ENCODE measurements around the gene DEPP1.

DEPP1 gene

DNA sequence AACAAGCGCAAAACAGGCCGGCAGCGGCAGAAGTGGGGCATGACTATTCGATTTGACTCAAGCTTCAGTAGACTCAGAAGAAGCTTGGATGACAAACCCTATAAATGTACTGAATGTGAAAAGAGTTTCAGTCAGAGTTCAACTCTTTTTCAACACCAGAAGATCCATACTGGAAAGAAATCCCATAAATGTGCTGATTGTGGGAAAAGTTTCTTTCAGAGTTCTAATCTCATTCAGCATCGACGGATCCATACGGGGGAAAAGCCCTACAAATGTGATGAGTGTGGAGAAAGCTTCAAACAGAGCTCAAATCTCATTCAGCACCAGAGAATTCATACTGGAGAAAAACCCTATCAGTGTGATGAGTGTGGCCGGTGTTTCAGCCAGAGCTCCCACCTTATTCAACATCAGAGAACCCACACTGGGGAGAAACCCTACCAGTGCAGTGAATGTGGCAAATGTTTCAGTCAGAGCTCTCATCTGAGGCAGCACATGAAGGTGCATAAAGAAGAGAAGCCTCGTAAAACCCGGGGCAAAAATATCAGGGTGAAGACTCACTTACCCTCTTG is 24.9 kb upstream of the DEPP1 start:
- TF ChIP-seq TCF12 (IDR thresholded peaks at IDR 0.05; ENCODE audit: low read depth) = no peak
- no peak for TF ChIP-seq USF1 (IDR thresholded peaks at IDR 0.05)
- TF ChIP-seq, protein P1, sequence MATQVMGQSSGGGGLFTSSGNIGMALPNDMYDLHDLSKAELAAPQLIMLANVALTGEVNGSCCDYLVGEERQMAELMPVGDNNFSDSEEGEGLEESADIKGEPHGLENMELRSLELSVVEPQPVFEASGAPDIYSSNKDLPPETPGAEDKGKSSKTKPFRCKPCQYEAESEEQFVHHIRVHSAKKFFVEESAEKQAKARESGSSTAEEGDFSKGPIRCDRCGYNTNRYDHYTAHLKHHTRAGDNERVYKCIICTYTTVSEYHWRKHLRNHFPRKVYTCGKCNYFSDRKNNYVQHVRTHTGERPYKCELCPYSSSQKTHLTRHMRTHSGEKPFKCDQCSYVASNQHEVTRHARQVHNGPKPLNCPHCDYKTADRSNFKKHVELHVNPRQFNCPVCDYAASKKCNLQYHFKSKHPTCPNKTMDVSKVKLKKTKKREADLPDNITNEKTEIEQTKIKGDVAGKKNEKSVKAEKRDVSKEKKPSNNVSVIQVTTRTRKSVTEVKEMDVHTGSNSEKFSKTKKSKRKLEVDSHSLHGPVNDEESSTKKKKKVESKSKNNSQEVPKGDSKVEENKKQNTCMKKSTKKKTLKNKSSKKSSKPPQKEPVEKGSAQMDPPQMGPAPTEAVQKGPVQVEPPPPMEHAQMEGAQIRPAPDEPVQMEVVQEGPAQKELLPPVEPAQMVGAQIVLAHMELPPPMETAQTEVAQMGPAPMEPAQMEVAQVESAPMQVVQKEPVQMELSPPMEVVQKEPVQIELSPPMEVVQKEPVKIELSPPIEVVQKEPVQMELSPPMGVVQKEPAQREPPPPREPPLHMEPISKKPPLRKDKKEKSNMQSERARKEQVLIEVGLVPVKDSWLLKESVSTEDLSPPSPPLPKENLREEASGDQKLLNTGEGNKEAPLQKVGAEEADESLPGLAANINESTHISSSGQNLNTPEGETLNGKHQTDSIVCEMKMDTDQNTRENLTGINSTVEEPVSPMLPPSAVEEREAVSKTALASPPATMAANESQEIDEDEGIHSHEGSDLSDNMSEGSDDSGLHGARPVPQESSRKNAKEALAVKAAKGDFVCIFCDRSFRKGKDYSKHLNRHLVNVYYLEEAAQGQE (IDR thresholded peaks at IDR 0.05; ENCODE audit: low read depth) = no peak
- no peak for TF ChIP-seq FOXM1 (IDR thresholded peaks at IDR 0.05; ENCODE audit: borderline replicate concordance, low read depth)
- TF ChIP-seq EP300 (IDR thresholded peaks at IDR 0.05; ENCODE audit: borderline replicate concordance) = no peak
- TF ChIP-seq ZBTB7A (IDR thresholded peaks at IDR 0.05; ENCODE audit: low read depth) = no peak
- no peak for TF ChIP-seq MAX (IDR thresholded peaks at IDR 0.05)
- TF ChIP-seq EGR1 (IDR thresholded peaks at IDR 0.05) = no peak

GRCh38 chr10:45001381-45002148 is 23.0 kb upstream of the DEPP1 start:
- TF ChIP-seq, protein P1 (IDR thresholded peaks at IDR 0.05; ENCODE audit: low read depth) = no peak
- TF ChIP-seq TCF12 (IDR thresholded peaks at IDR 0.05; ENCODE audit: low read depth) = no peak; the same call in 1 of the 2 replicates
- TF ChIP-seq EGR1 (IDR thresholded peaks at IDR 0.05) = no peak
- TF ChIP-seq ZBTB7A (IDR thresholded peaks at IDR 0.05; ENCODE audit: low read depth) = no peak
- no peak for TF ChIP-seq RAD21 (IDR thresholded peaks at IDR 0.05; ENCODE audit: low read depth)
- TF ChIP-seq MAX (IDR thresholded peaks at IDR 0.05) = peak; percentile 60; the same call in 1 of the 2 replicates
- TF ChIP-seq NFIC (IDR thresholded peaks at IDR 0.05) = peak; percentile 79
- peak; percentile 60; the same call in 1 of the 2 replicates for TF ChIP-seq TEAD4 (IDR thresholded peaks at IDR 0.05)
- TF ChIP-seq CEBPB (IDR thresholded peaks at IDR 0.05) = peak; percentile 86
- TF ChIP-seq FOXM1 (IDR thresholded peaks at IDR 0.05; ENCODE audit: borderline replicate concordance, low read depth) = no peak
- 0 out of 2 replicates have a peak, but pooled peaks have one; percentile 20 for TF ChIP-seq TAF1 (IDR thresholded peaks at IDR 0.05; ENCODE audit: low read depth)
- no peak for TF ChIP-seq YY1 (IDR thresholded peaks at IDR 0.05; ENCODE audit: low read depth)
- TF ChIP-seq EP300 (IDR thresholded peaks at IDR 0.05; ENCODE audit: borderline replicate concordance) = peak; percentile 48; the same call in 1 of the 2 replicates
- no peak for TF ChIP-seq CREB1 (IDR thresholded peaks at IDR 0.05; ENCODE audit: low read depth)
- no peak; the same call in 1 of the 2 replicates for TF ChIP-seq USF1 (IDR thresholded peaks at IDR 0.05)

DNA sequence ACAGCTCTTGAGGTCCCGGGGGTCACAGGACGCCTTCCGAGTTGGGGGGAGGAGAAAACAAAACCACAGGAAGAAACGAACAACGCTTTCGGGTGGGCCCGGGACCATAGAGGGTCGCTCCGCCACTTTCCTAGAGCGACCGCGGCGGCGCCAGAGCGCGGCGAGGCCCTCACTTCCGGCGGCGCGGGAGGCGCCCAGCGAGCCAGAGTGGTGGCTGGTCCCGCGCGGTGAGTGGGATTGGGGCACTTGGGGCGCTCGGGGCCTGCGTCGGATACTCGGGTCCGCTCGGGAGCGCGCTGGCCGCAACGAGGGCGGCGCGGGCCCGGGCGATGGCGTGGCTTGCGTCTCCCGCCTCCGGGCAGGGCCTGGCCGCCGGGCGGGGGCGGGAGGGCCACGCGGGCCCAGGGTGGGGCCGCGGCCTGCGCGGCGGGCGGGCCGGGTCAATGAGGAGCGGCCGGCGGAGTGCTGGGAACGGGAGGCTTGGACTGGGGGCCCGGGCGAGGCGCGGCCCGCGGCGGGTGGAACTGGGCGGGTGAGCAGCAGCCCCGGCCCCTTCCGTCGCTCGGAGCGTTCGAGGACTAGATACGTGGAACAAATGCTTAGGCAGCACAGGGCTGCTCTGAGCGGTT is 22.3 kb upstream of the DEPP1 start, which contains the start of gene ZNF22:
TSS of gene ZNF22 (plus strand) at position 172 of the 629 bp plus-strand sequence. CDS start 2,446 bp downstream, outside the sequence.
- TF ChIP-seq MAX (IDR thresholded peaks at IDR 0.05) = no peak; the same call in none of the 2 replicates
- TF ChIP-seq TCF12 (IDR thresholded peaks at IDR 0.05; ENCODE audit: low read depth) = 0 out of 2 replicates have a peak, but pooled peaks have one; percentile 21
- 0 out of 2 replicates have a peak, but pooled peaks have one; percentile 5 for TF ChIP-seq TAF1 (IDR thresholded peaks at IDR 0.05; ENCODE audit: low read depth)

GRCh38 chr10:45000138-45000751 is 21.6 kb upstream of the DEPP1 start:
- TF ChIP-seq EP300 (IDR thresholded peaks at IDR 0.05; ENCODE audit: borderline replicate concordance) (no peak), NFIC (IDR thresholded peaks at IDR 0.05) (no peak), MAX (IDR thresholded peaks at IDR 0.05) (no peak), USF1 (IDR thresholded peaks at IDR 0.05) (no peak), FOXM1 (IDR thresholded peaks at IDR 0.05; ENCODE audit: borderline replicate concordance, low read depth) (no peak)
